Effector memory CD8-positive, alpha-beta T cell (primary cell): ENCODE results near the gene CTDSPL.

Source experiments
- ATAC-seq: fragments of 150-1000 bp; cut with Tn5 transposase; replicated peaks from 2 replicates; pipeline ENCODE4 v1.10.0; 2021; ENCODE audit warnings: mild to moderate bottlenecking, moderate library complexity
- DNase-seq, 3 experiments: peaks; one replicate each; pipeline ENCODE4 v3.0.0; 2021
- H3K27ac Mint-ChIP-seq, 2 donors: one replicate each; pipeline ENCODE4 v1.8.0; 2022; ENCODE audit warnings: mild to moderate bottlenecking in 2 of 2, mixed read lengths in 2 of 2, moderate library complexity in 2 of 2
- H3K27me3 Mint-ChIP-seq, 2 donors: one replicate each; pipeline ENCODE4 v1.8.0; 2022; ENCODE audit warnings: mixed read lengths in 2 of 2
- H3K36me3 Mint-ChIP-seq: one replicate; pipeline ENCODE4 v1.8.0; 2022; ENCODE audit warnings: mild to moderate bottlenecking, moderate library complexity, mixed read lengths; ENCODE audit not compliant: insufficient read depth
- H3K4me1 Mint-ChIP-seq, 2 donors: one replicate each; pipeline ENCODE4 v1.8.0; 2022; ENCODE audit warnings: low read depth in 2 of 2, mixed read lengths in 2 of 2
- H3K4me3 Mint-ChIP-seq, 2 donors: one replicate each; pipeline ENCODE4 v1.8.0; 2022; ENCODE audit warnings: mild to moderate bottlenecking in 2 of 2, mixed read lengths in 2 of 2, moderate library complexity in 2 of 2
- H3K9me3 Mint-ChIP-seq, 2 donors: one replicate each; pipeline ENCODE4 v1.8.0; 2022; ENCODE audit warnings: mixed read lengths in 2 of 2

Gene CTDSPL

DNA sequence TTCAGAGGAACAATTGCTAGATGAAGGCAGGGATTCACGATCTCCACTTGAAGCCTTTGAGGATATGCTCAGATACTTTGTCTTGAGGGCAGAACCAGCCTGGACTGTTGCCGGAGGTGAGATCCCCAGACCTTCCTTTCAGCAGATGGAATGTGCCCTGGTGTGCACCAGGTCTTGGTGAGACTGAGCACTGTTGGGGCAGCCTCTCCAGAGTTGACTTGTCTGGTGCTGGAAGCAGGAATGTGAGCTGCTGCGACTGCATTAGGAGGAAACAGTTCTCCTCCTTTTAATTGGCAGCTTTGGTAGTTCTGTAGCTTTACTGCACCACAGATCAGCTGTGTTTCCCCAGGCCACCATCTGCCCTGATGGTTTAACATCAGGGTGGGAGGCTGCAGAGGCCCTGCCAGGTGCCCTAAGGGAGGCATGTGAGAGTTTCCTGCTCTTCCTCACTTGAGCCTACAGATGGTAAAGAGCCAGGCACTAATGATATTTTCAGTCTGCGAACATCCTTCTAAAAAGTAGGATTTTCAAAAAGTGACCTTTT is 58.5 kb downstream of the CTDSPL start:
- H3K27ac Mint-ChIP-seq: no peak overlapping the region
- no peak overlapping the region for H3K4me3 Mint-ChIP-seq
- peaks cover 4 to 22% of the 10 kb centered on the region in 2 donors for H3K27me3 Mint-ChIP-seq
- ATAC-seq (no peak), DNase-seq (no peak)
- no peaks in the 10 kb centered on the region for H3K4me1 Mint-ChIP-seq
- H3K36me3 Mint-ChIP-seq: no peaks in the 10 kb centered on the region
- no peaks in the 10 kb centered on the region for H3K9me3 Mint-ChIP-seq

GRCh38 chr3:37921025-37921424 is 59.3 kb downstream of the CTDSPL start:
- Mint-ChIP-seq H3K4me3 (no peak overlapping the region), H3K27me3 (peaks cover 0 to 27% of the 10 kb centered on the region in 2 donors), H3K36me3 (no peaks in the 10 kb centered on the region), H3K4me1 (no peaks in the 10 kb centered on the region), H3K9me3 (no peaks in the 10 kb centered on the region), H3K27ac (no peak overlapping the region)
- ATAC-seq (no peak), DNase-seq (no peak)

DNA sequence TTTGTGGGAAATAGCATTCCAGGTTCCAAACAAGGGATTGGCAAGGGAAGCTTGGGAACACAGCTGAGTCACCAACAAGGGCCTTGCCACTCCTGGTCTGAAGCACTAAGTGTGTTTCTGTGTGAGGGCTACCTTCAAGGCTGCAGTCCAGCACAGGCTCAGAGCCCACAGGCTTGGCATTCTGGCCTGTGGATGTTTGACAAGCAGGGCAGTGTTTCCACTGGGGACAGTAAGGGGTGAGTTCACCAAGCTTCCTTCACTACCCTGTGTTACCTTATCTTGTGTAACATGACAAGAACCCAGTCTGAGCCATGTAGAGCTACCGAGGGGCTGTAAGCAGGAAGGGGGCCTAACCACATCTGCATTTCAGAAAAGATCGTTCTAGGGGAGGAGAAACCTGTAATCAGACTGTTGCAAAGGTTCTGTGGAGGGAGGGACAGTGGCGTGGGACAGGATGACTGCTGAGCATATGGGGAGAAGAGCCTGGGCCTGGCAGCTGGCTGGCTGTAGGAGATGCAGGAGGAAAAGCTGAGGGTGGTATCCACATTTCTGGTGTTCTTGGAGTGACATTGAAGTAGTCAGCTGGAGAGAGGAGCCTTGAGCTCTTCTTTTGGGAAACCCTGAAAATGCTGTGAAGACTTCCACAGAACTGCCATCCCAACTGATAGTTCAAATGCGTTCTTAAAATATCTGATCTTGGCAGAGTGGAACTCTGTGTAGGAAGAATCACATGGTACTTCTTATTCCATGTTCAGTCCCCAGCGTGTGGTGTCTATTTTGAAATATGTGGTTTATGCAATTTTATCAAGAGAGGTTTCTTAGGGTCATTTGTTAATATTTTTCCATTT is 61.3 kb downstream of the CTDSPL start:
- Mint-ChIP-seq H3K27ac (no peak overlapping the region), H3K9me3 (no peaks in the 10 kb centered on the region), H3K4me3 (no peak overlapping the region), H3K36me3 (no peaks in the 10 kb centered on the region), H3K4me1 (no peaks in the 10 kb centered on the region), H3K27me3 (peaks cover 0 to 18% of the 10 kb centered on the region in 2 donors)
- DNase-seq: no peak
- ATAC-seq: no peak

DNA sequence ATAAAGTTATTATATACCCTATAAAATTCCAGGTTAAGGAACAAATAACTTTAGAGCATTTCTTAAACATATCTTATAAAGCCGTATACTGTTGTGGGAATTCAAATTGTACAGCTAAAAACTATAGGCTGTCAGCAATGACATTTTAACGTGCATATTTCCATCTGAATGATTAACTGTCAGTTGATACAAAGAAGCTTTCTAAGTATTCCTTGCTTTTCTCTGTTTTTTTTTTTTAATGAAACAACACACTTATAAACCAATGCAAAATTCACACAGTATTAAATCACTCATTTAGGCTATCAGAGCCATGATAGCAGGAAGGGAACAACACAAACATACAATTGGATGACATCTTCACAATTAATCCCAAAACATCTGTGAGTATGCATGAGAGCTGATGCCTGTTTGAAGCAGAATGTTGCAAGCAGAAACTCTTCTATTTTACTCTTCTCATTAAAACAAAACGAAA is 61.9 kb downstream of the CTDSPL start:
- Mint-ChIP-seq H3K4me1 (no peaks in the 10 kb centered on the region), H3K36me3 (no peaks in the 10 kb centered on the region), H3K4me3 (no peak overlapping the region), H3K9me3 (no peaks in the 10 kb centered on the region), H3K27ac (no peak overlapping the region), H3K27me3 (peaks cover 0 to 18% of the 10 kb centered on the region in 2 donors)
- DNase-seq (no peak), ATAC-seq (no peak)

GRCh38 chr3:37924453-37924852 is 62.8 kb downstream of the CTDSPL start:
- DNase-seq (no peak), ATAC-seq (no peak)
- Mint-ChIP-seq H3K36me3 (no peaks in the 10 kb centered on the region), H3K9me3 (no peaks in the 10 kb centered on the region), H3K4me1 (no peaks in the 10 kb centered on the region), H3K27me3 (peaks cover 0 to 12% of the 10 kb centered on the region in 2 donors), H3K4me3 (no peak overlapping the region), H3K27ac (no peak overlapping the region)

DNA sequence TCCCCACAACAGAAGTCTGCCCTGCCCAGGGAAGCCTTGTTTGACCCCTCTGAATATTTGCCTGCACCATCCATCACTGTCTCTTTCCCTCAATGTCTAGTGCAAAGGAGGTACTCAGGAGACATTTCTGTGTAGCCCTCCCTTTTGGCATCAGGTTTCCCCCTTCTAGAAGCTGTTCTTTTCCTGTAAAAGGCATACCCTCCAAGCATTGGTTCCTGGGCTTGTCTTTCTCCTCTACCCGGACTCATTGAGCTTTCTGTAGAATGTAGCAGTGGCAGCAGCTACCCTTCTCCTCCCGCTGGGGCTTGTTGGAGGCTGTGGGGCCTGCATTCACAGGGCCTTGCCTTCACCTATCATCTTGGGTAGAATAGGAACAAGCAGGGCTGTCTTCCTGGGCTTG is 63.5 kb downstream of the CTDSPL start:
- no peaks in the 10 kb centered on the region for H3K4me1 Mint-ChIP-seq
- ATAC-seq (no peak), DNase-seq (no peak)
- no peak overlapping the region for H3K27ac Mint-ChIP-seq
- no peak overlapping the region for H3K4me3 Mint-ChIP-seq
- H3K27me3 Mint-ChIP-seq: peaks cover 0 to 8% of the 10 kb centered on the region in 2 donors
- no peaks in the 10 kb centered on the region for H3K9me3 Mint-ChIP-seq
- H3K36me3 Mint-ChIP-seq: no peaks in the 10 kb centered on the region

DNA sequence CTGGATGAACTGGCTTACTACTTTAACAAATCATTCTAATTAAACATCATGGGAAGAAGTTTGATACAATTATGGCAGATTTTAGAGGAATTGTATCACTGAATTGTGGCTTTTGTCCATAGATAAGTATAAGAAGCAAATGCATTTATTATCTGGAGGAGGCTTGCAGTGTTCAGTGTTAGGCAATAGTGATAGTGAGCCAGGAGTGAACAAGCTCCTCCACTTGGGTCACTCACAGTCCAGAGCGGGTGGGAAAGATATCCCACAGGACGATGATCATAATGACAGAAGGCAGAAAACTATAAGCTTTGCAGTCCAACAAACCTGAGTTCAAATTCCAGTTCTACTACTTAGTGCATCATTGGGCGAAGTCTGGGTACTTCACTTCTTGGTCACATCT is 64.9 kb downstream of the CTDSPL start:
- no peak overlapping the region for H3K4me3 Mint-ChIP-seq
- DNase-seq (no peak), ATAC-seq (no peak)
- no peak overlapping the region for H3K27ac Mint-ChIP-seq
- no peaks in the 10 kb centered on the region for H3K4me1 Mint-ChIP-seq
- no peaks in the 10 kb centered on the region for H3K36me3 Mint-ChIP-seq
- H3K9me3 Mint-ChIP-seq: no peaks in the 10 kb centered on the region
- H3K27me3 Mint-ChIP-seq: peaks cover 5 to 8% of the 10 kb centered on the region in 2 donors

GRCh38 chr3:37930495-37930894 is 68.8 kb downstream of the CTDSPL start:
- Mint-ChIP-seq H3K27ac (no peak overlapping the region), H3K27me3 (peaks cover 13 to 18% of the 10 kb centered on the region in 2 donors), H3K36me3 (no peaks in the 10 kb centered on the region), H3K4me1 (no peaks in the 10 kb centered on the region), H3K4me3 (no peak overlapping the region), H3K9me3 (no peaks in the 10 kb centered on the region)
- no peak for ATAC-seq
- no peak for DNase-seq

DNA sequence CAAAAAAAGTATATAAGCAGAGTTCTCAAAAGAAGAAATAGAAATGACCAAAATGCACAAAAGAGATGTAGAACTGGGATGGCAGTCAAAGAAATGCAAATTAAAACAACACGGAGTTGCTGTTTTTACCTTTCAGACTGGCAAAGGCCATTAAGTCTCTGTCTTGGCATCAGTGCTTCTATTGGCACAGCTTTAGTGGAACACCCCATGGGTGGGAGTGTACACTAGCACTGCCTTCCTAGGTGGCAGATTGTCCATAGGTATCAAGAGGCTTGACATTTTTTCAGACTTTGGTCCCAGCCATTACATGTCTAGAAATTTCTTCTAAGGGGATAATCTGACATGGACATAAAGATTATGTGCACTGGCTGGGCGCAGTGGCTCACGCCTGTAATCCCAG is 70.8 kb downstream of the CTDSPL start:
- no peaks in the 10 kb centered on the region for H3K36me3 Mint-ChIP-seq
- no peak for DNase-seq
- H3K27ac Mint-ChIP-seq: no peak overlapping the region
- H3K27me3 Mint-ChIP-seq: peaks cover 20% of the 10 kb centered on the region in 2 donors
- no peaks in the 10 kb centered on the region for H3K9me3 Mint-ChIP-seq
- no peaks in the 10 kb centered on the region for H3K4me1 Mint-ChIP-seq
- H3K4me3 Mint-ChIP-seq: no peak overlapping the region
- ATAC-seq: no peak

DNA sequence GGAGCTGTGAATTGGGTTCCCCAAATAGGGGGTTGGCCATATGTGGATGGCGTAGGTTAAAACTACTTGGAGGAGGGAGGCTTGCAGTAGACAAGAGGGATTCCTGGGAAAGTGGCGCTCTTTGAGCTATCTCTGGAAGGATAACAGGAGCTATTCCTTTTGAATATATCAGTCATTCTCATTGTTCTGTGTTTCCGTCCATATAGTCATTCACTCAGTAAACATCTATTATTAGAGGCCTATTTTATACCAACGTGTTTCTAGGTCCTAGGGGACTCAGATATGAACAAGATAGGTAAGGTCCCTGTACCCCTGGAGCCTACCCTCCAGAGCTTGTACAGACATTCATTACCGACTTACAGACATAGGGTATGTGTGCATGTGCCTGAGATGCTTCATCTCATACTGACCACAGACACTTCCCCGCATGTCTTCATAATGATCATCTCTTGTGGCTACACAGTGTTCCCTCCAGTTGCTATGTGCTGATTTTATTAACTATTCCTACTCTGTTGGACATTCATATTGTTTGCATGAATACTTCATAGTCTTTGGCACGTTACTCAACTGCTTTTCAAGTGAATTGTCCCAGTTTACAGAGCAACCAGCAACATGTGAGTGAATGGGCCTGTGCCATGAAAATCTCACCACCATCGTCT is 73.1 kb downstream of the CTDSPL start:
- Mint-ChIP-seq H3K9me3 (no peaks in the 10 kb centered on the region), H3K4me1 (no peaks in the 10 kb centered on the region), H3K27ac (no peak overlapping the region), H3K36me3 (no peaks in the 10 kb centered on the region), H3K4me3 (no peak overlapping the region), H3K27me3 (peaks cover 25 to 32% of the 10 kb centered on the region in 2 donors)
- ATAC-seq: no peak
- no peak for DNase-seq

- no peaks in the 10 kb centered on the region for H3K4me1 Mint-ChIP-seq
- H3K27ac Mint-ChIP-seq: no peak overlapping the region
- ATAC-seq (no peak), DNase-seq (no peak)
- no peaks in the 10 kb centered on the region for H3K9me3 Mint-ChIP-seq
- H3K36me3 Mint-ChIP-seq: no peaks in the 10 kb centered on the region
- peaks cover 25 to 37% of the 10 kb centered on the region in 2 donors for H3K27me3 Mint-ChIP-seq
- no peak overlapping the region for H3K4me3 Mint-ChIP-seq
These were observed 73.6 kb downstream of the CTDSPL start for GRCh38 chr3:37935290-37935668.

DNA sequence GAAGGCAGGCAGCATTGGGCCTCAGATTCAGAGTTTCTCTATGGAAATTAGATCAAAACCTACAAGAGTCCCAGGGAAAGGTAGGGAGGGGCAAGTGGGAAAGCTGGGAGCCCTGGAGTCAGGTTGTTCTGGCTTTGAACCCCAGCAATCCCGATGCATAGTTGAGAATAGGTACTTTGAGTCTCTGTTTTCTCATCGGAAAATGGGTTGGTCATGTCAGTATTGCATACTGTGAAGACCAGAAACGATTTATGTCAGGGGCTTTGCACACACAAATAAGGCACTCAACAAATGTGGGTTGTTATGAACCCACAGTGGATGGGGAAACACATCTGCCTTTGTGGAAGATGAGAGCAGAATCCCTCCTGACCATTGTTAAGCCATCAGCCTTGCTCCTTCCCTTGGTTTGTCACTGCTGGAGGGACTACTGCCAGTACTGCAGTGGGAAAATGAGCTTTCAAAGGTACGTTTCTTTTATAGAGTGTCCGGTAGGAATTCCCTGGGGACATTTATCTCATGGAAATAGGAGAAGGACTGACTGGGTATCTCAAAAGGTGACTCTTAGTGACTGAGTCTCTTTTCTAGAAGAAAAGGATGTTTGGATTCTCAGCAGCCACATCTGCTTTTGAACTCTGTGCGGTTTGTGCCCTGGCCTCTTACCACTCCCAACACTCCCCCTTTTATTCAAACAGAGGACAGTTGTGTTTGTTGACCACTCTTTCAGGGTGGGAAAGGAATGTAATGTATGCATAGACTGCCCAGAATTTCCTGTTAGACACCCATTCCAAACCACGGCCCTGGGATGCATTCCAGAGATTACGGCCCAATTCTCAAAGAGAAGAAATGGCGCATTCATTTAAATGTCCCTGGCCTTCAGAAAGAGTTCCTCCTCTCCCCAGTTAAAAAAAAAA is 74.3 kb downstream of the CTDSPL start:
- no peak overlapping the region for H3K4me3 Mint-ChIP-seq
- H3K27ac Mint-ChIP-seq: no peak overlapping the region
- peaks cover 20 to 40% of the 10 kb centered on the region in 2 donors for H3K27me3 Mint-ChIP-seq
- ATAC-seq: no peak
- H3K9me3 Mint-ChIP-seq: no peaks in the 10 kb centered on the region
- H3K4me1 Mint-ChIP-seq: no peaks in the 10 kb centered on the region
- no peaks in the 10 kb centered on the region for H3K36me3 Mint-ChIP-seq
- DNase-seq: no peak

DNA sequence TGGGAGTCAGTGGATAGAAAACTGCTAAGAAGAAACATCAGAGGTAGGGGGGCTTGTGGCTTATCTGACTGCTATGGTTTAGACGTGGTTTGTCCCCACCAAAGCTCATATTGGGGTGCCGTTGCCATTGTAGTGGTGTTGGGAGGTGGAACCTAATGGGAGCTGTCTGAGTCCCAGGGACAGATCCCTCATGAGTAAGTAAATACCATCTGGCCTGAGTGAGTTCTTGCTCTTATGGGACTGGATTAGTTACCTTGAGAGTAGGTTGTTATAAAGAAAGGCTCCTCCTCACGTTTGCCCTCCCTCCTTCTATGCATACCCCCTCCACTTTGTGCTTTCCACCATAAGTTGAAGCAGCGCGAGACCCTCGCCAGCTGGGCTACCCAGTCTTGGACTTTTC is 75.5 kb downstream of the CTDSPL start:
- ATAC-seq: no peak
- Mint-ChIP-seq H3K27ac (no peak overlapping the region), H3K36me3 (no peaks in the 10 kb centered on the region), H3K4me1 (no peaks in the 10 kb centered on the region), H3K4me3 (no peak overlapping the region), H3K27me3 (peaks cover 20 to 47% of the 10 kb centered on the region in 2 donors), H3K9me3 (no peaks in the 10 kb centered on the region)
- DNase-seq: no peak
